Uterus (tissue), 4 donors: ENCODE data around the gene UGT1A7. TPM values are rescaled to one million over a fixed set of nuclear protein-coding genes. Genes with fewer than 3 reads are reported as not detected.

ENCODE experiments used
- DNase-seq, 2 donors: peaks; one replicate each; pipeline ENCODE4 v3.0.0-alpha.2; 2019 to 2020
- H3K27ac ChIP-seq, 2 donors: fragments of 200-600 bp; sonication (generic); 1 replicate in 1 of 2; 2 replicates in 1 of 2; pipeline ENCODE4 v1.5.1; 2016 to 2018
- H3K27me3 ChIP-seq, 2 donors: fragments of 200-600 bp; sonication (generic); one replicate each; pipeline ENCODE4 v1.5.1; 2018 to 2019; ENCODE audit warnings: control low read depth in 1 of 2
- H3K36me3 ChIP-seq, 2 donors: fragments of 200-600 bp; sonication (generic); one replicate each; pipeline ENCODE4 v1.5.1; 2019; ENCODE audit warnings: control low read depth in 1 of 2
- H3K4me1 ChIP-seq, 2 donors: fragments of 200-600 bp; sonication (generic); one replicate each; pipeline ENCODE4 v1.5.1; 2018 to 2019; ENCODE audit warnings: control low read depth in 1 of 2
- H3K4me3 ChIP-seq, 2 donors: fragments of 200-600 bp; sonication (generic); 1 replicate in 1 of 2; 2 replicates in 1 of 2; pipeline ENCODE4 v1.5.1; 2018 to 2019; ENCODE audit warnings: mild to moderate bottlenecking in 1 of 2
- H3K9me3 ChIP-seq, 2 donors: fragments of 200-600 bp; sonication (generic); one replicate each; pipeline ENCODE4 v1.5.1; 2019; ENCODE audit warnings: control low read depth in 1 of 2
- CTCF ChIP-seq, 4 experiments: fragments of 200-600 bp in 2 of 4; fragments of 450-650 bp in 2 of 4; sonication (generic) in 2 of 4; IDR thresholded peaks; one replicate each; pipeline ENCODE4 v1.5.1; 2016 to 2019; ENCODE audit warnings: antibody characterized with exemption in 4 of 4, mild to moderate bottlenecking in 2 of 4, moderate library complexity in 1 of 4
- POLR2A ChIP-seq, 2 donors: fragments of 450-650 bp; IDR thresholded peaks; one replicate each; pipeline ENCODE4 v1.6.1; 2016; ENCODE audit warnings: antibody characterized with exemption in 2 of 2, mild to moderate bottlenecking in 1 of 2, moderate library complexity in 1 of 2
- intact Hi-C: fragments of 100-400 bp; cut with DNase I; formaldehyde crosslinking; loops from one replicate; pipeline ENCODE4 v1.15.1; 2023; ENCODE audit warnings: low total_unique reads
- total RNA-seq, 4 donors: library from RNA; depleted of rRNA in 3 of 4; stranded (reverse); fragments of >200 nt in 3 of 4; gene quantifications; one replicate each; pipeline versions ENCODE4 v1.1.0 to v1.2.4, GENCODE V29; 2014 to 2023
- donor health status: DM: yes; HTN: yes; CAD: no.

UGT1A7 gene
- total RNA-seq, 4 donors from 2014 or later: 0.29 TPM; not detected in 3

GRCh38 chr2:233691443-233692433 lies 10.0 kb downstream of the UGT1A7 start:
- Histone ChIP-seq H3K4me1 (no peaks in the 10 kb centered on the region), H3K4me3 (no peak overlapping the region), H3K36me3 (no peaks in the 10 kb centered on the region), H3K27me3 (no peaks in the 10 kb centered on the region), H3K27ac (no peak overlapping the region), H3K9me3 (no peaks in the 10 kb centered on the region)
- intact Hi-C loops: no loop called here
- no peak for TF ChIP-seq CTCF (IDR thresholded peaks at IDR 0.05)
- TF ChIP-seq POLR2A (IDR thresholded peaks at IDR 0.05): no peak
- no peak for DNase-seq

- intact Hi-C loops: no loop called here
- no peaks in the 10 kb centered on the region for H3K4me1 ChIP-seq
- no peaks in the 10 kb centered on the region for H3K36me3 ChIP-seq
- H3K4me3 ChIP-seq: no peak within 1 kb of the TSS
- H3K9me3 ChIP-seq: no peaks in the 10 kb centered on the region
- no peak within 1 kb of the TSS for H3K27ac ChIP-seq
- H3K27me3 ChIP-seq: no peaks in the 10 kb centered on the region
- no peak for TF ChIP-seq POLR2A (IDR thresholded peaks at IDR 0.05)
- TF ChIP-seq CTCF (IDR thresholded peaks at IDR 0.05): no peak
- no peak for DNase-seq
Observed at GRCh38 chr2:233692648-233693047, 10.9 kb downstream of the UGT1A7 start, which contains the start of gene UGT1A6. TSS of gene UGT1A6 (plus strand) at chr2:233692890. CDS start at chr2:233693005, 115 bp downstream.

GRCh38 chr2:233693963-233694362 lies 12.3 kb downstream of the UGT1A7 start:
- intact Hi-C loops: no loop called here
- H3K9me3 ChIP-seq: no peaks in the 10 kb centered on the region
- H3K27me3 ChIP-seq: no peaks in the 10 kb centered on the region
- no peak overlapping the region for H3K4me3 ChIP-seq
- H3K27ac ChIP-seq: no peak overlapping the region
- no peak for TF ChIP-seq CTCF (IDR thresholded peaks at IDR 0.05)
- no peak for TF ChIP-seq POLR2A (IDR thresholded peaks at IDR 0.05)
- H3K4me1 ChIP-seq: no peaks in the 10 kb centered on the region
- H3K36me3 ChIP-seq: no peaks in the 10 kb centered on the region
- no peak for DNase-seq

- DNase-seq: no peak
- Histone ChIP-seq H3K9me3 (no peaks in the 10 kb centered on the region), H3K36me3 (no peaks in the 10 kb centered on the region), H3K4me1 (no peaks in the 10 kb centered on the region), H3K27ac (no peak overlapping the region), H3K4me3 (no peak overlapping the region), H3K27me3 (no peaks in the 10 kb centered on the region)
- intact Hi-C loops: no loop called here
- TF ChIP-seq CTCF (IDR thresholded peaks at IDR 0.05) (no peak), POLR2A (IDR thresholded peaks at IDR 0.05) (no peak)
Observed at GRCh38 chr2:233698740-233699139, 17.0 kb downstream of the UGT1A7 start.

- Histone ChIP-seq H3K27ac (no peak overlapping the region), H3K36me3 (no peaks in the 10 kb centered on the region), H3K27me3 (no peaks in the 10 kb centered on the region), H3K4me1 (no peaks in the 10 kb centered on the region), H3K9me3 (no peaks in the 10 kb centered on the region), H3K4me3 (no peak overlapping the region)
- intact Hi-C loops: no loop called here
- TF ChIP-seq POLR2A (IDR thresholded peaks at IDR 0.05) (no peak), CTCF (IDR thresholded peaks at IDR 0.05) (no peak)
- DNase-seq: no peak
Observed at GRCh38 chr2:233699424-233700027, 17.8 kb downstream of the UGT1A7 start.
